Stimulated activated CD4-positive, alpha-beta T cell treated with anti-CD3 and anti-CD28 coated beads, TNF-alpha, amount 100 ng/mL, for 24 hours (primary cell): ENCODE results near the gene PRICKLE2.

ENCODE experiments used
- DNase-seq, 3 experiments: peaks; one replicate each; pipeline ENCODE4 v3.0.0-alpha.2; 2020; ENCODE audit warnings: low read depth in 3 of 3

Gene PRICKLE2

DNA sequence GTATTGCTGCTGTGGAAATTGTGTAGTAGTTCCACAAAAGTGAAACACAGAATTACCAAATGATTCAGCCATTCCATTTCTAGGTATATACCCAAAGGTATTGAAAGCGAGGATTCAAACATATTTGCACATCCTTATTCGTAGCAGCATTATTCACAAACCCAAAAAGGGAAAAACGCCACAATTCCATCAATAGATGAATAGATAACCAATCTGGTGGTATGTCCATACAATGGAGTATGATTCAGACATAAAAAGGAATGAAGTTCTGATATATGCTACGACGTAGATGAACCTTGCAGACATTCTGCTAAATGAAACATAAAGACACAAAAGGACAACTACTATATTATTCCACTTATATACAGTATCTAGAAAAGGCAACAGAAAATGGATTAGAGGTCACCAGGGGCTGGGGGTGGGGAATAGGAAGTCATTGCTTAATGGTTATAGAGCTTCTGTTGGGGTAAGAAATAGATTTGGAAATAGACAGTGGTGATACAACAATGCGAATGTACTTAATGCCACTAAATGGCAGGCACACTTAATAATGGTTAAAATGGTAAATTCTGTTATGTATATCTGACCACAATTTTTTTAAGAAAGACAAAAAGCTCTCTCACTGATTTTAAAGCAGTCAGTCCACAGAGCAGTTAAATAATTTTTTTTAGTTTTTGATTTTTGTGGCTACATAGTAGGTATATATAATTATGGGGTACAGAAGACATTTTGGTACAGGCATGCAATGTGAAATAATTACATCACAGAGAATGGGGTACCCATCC, 150.2 kb downstream of the PRICKLE2 start:
- DNase-seq = no peak

DNA sequence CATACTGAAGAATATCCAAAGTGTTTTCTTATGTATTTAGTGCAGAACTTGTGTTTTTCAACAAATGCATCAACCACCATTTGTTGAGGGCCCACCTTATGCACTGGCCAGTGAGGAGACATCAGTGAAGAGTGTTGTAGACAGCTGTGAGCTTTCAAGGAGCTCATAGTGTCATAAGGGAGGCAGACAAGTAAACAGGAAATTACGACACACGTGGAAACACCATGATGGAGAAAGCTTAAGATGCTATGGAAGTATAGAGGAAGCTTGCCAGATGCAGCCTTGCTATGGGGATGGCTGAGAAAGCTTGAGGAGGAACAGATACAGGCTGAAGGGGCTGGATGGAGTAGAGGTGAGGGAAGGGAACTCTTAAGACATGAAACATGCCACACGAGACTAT, 151.2 kb downstream of the PRICKLE2 start:
- no peak for DNase-seq

DNA sequence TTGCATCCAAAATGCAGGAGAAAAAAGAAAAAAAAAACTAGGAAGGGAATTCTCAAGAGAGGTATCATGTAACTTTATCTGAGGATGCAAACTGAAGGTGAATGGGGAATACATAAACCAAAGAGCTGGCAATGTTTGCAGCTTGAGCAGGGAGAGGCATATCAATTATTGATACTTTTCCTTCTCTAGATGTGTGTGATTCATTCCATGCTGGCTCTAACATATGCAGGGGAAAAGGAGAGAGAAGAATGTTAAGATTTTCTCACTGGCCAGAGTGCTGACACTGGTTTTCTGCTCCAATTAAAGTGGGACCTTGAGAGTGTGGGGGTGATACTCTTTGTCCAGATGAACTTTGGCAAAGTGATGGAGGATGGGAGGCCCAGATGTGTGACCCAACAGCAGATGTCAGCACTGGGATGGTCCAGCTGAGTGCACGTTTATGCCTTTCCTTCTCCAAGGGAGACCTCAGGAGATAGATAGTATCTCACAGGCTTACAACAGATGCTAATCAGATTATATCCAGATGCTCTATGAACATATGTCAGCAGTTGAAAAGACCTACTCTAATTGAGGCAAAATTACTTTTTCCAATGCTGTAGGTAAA, 152.0 kb downstream of the PRICKLE2 start:
- DNase-seq = no peak

DNA sequence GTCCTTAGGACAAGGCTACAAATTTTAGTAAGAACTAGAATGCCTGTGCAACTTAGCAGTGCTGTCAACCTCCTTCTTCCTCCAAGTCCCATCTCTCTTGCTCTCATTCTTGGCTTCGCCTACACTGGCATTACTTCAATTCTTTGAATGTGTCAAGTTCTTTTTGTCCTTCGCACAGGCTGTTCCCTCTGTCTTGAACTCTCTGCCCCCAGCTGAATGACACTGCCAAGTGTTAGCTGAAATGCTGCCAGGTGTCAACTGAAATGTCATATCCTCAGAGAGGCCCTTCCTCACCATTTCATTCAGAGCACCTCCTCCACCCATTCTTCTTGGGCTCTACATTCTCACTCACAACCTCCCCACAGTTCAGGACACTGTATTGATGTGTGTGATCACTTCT, 153.1 kb downstream of the PRICKLE2 start:
- DNase-seq = no peak

DNA sequence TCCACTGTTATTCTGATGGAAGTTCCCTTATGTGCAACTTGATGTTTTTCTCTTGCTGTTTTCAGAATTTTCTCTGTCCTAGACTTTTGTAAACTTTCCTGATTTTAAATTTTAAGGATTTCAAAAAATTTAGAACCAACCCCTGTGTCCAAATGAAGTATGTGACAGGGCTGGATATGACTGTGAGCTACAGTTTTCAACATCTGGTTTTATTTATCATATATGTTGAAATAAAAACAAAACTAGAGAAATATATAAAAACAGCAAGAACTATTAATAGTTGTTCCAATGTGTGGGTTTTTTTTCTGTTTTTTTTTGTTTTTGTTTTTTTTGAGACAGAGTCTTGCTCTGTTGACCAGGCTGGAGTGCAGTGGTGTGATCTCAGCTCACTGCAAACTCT, 154.6 kb downstream of the PRICKLE2 start:
- DNase-seq = no peak

DNA sequence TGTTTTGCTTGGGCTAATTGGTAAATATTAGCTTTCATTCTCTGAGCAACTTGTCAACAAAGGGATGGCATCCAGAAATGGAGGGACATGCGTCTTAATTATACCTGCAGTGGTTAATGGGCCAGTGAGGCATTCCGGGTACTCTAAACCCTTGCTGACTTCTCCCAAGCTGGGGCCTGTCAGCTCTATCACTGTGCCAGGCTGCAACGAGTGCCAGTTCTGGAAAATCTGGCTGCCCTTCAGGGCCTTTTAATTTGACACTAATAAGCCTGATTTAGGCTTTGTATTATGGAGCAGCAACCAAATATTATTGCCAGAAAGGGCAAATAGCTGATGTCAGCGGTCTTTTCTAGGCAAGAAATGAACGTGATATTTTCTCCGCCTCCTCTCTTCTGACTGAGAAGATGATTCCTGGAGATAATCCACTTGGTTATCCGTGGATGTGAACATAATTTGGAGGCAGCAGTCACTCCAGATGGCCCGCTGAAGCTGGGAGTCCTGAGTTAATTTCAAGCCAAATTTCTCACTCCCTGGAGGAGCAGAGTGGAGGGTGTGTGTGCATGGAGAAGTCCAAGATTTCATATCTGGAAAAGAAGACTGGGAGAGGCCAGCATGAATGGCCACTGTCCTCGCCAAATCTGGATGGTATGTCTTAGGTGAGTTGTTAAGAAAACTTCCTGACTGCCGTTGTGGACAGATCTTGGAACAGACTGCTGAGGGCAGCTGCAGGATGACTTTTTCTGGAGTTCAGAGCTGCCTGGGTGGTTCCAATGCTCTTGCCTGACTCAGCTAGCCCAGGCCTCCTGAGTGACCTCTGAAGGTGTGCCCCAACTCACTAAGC, 157.5 kb downstream of the PRICKLE2 start:
- DNase-seq = no peak

DNA sequence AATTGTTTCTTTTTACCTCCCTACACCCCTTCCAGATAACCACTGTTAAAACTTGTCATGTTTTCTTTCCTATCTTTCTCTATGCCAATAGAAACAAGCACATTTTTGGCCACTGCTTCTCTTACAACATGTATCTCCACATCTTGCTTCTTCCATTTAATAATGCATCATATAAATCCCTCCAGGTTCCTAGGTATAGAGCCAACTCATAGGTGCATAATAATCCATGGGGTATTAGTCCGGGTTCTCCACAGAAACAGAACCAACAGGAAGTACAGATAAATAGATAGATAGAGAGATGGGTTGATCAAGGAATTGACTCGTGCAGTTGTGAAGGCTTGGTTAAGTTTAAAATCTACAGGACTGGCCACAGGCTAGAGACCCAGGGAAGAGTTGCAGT, 160.5 kb downstream of the PRICKLE2 start:
- DNase-seq = no peak

DNA sequence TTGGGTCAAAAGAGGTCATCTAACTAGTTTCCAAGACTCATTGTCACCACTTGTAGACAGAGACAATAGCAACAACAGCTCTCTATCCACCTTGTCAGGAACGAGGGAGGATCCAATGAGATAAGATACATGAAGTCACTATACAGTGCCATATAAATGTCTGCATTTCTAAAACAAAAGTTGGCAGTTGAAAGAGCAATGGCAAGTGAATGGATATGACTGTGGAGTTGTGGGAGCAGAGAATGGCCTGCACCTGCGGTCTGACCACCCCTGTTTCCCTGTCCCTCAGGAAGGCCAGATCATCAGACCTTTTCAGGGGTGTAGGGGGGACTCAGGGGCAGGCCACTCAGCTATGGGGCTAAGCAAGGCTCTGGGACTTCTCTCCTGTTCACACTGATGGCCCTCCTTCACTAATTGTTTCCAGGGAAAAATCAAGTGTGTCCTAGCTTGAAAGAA, 161.3 kb downstream of the PRICKLE2 start:
- no peak for DNase-seq

DNA sequence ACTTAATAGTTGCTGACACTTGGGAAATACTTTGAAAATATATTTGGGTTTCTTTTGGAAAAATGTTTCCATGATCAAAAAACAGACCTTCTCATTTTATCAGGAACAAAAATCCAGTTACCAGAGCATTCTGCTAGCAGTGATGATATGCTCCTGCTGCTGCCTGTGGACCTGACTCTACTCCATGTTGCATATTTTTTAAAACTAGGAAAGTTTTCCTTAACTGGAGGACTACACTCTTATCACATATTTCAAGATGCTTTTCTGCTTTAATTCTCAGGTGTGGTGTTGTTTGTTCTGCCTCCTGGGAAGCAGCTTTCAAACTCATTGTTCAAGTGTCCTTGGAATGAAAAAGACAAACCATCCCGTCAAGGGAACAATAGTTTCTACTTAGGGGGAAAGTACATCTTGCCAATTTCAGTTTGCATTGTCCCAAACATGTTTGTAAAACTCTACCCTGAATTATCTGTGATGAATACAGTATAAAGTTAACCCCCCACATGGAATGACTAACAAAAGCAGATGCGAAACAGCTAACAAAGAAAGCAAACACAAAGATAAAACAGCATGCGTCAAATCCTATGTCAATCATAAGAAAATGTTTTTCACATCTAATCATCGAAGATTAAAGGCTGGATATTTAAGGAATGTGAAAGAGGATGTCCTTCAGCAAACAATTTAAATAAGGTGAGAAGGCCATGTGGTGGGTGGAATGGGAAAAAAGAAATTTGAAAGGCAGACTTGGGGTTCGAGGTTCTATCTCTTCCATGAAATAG, 161.9 kb downstream of the PRICKLE2 start:
- no peak for DNase-seq

DNA sequence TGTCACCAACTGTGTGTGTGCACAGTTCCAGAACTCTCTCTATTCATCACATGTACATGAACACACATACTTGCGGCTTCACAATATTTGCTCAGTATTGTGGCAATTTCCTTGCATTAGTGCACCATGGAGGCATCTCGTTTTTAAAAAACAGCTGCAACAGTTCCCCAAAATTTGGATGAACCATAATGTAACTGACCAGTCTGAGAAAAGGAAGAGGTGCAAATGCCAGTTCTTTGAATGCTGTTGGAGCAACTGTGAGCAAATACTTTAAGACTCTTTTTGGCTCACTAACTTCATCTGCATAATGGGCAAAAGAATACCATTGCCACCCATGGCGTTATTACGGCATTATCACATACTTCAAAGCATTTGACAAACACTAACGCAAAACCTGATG, 163.6 kb downstream of the PRICKLE2 start:
- DNase-seq = no peak

DNA sequence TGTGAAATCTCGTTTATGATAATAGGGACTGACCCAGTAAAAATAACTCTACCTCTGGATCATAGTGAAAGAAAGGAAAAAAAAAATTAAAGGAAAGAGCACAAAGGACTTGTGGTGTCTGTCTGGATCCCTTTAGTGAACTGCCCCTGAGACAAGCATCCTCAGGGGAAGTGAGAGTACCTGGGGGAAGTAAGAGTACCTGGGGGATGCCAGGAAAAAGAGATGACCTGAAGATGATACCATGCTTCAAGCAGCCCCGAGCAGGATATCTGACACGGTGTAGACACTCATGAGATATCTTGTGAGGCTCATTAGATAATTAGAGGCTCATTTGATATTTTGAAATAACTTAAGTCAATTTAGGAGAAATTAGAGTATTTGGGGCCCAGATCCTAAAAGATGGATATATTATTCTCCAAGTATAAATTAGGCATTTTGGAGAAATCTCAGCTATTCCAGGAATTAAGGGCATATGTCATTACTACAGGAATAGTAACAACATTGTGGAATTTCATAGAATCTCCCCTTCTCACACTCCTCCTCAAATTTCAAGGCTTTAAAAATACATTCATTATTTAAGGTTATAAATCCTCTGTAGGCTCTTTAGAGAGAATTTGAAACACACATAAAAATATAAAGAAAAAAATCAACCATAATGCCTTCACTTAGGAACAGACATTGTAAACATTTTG, 165.6 kb downstream of the PRICKLE2 start:
- no peak for DNase-seq

DNA sequence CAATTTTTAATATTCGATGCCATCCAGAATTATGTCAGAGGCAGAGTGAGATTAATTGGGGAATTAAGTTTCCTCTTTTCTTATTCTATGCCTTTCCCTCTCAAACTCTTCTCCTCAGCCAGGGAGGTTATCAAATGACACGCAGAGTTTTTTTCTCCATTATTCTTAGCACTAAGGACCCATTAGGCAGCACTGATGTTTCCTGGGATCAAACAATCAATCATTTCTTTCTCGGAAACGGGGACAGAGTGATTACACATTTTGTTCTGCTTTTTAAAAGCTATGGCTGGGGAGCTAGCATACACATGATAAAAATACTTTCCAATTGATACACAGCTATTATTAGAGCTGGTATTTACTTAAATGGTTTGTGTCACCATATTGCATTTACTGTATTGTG, 166.7 kb downstream of the PRICKLE2 start:
- no peak for DNase-seq

DNA sequence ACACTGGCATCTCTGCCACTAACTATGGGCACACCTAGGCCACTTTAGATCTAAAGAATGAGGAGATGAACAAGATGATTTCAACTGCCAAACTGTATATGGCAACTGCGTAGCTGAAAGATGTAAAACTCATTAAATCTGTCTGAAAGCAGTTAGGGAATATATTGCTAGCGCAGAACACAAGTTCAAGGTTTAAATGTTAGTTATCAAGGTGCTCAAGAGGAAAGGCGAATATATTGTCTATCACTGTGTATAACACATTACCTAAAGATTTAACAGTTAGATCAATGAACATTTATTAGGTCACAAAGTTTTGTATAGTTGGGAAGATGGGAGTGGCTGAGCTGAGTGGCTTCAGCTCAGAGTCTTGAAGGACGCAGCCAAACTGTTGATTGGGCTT, 168.0 kb downstream of the PRICKLE2 start:
- no peak for DNase-seq

DNA sequence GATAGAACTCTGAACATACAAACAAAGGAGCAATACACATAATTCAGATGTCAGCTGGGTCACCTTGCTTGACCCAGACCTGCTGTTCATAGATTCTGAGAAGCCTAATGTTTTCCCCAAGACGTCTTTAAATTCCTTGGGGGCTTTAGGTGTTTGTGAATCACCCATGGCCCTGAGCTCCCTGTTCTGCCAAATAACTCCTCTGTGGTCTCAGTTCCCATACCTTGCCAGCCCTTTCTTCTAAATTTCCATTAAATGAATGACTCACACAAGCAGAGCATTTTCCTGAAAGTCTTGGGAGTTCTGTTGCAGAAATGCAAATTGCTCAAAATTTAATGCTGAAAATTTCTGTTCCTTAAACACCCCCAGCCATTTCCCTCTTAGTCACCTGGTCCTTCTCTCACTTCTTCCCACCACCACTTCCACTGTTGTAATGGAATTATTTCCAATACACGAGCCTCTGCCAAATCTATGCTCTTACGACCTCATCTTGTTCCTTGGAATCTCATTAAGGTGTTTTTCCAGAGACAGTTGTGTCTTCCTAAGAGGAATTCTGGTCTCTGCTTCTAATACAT, 168.6 kb downstream of the PRICKLE2 start:
- no peak for DNase-seq

DNA sequence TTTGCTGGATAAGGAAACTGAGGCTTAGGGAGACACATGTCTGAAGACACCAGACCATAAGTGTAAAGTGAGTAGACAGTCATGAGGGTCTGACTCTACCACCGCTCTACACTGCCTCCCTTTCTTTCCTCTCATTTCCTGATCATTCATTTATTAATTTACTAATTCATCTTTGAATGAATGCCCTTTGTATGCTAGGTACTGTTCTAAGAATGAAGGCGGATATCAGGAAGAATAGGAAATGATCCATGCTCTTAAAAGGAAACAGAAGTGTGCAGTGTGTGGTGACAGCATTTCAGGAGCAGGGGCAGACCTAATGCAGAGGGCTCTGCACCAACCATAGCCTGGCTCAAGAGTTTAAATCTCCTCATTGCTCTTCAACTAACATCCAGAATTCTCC, 170.2 kb downstream of the PRICKLE2 start:
- DNase-seq = no peak

DNA sequence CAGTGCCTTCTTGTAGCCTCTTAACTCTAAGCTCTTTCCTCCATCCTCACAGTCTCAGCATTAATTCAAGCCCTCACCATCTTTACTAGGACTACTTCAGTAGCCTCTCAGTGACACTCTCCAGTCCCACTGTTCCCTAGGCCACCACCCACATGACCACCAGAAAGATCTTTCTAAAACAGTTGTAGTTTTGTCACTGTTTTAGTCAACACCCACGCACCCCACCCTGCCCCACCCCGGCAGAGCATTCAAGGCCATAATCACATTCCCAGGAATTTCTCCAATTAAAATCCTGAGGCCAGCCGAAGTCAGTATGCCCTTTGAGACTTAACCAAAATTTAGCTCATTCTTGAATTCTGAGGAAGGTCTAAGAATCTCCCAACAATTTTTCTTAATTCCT, 170.8 kb downstream of the PRICKLE2 start:
- no peak for DNase-seq

DNA sequence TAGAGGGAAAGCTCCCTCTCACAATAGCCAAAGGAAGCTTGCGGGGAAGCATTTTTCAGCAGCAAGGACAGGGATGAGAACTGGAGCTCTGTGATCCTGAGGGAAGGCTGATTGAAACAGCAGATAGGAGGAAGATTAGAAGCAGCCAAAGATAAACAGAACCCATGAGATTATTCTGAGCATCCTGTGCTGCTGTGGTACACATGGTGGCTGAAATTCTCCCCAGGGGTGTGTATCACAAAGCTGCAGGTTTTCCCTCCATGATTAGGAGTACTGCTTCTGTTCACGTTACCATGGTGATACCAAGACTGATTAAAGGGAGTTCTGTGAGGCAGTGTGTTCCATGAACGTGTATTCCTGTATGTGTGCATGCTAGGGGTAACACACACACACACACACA, 171.7 kb downstream of the PRICKLE2 start:
- no peak for DNase-seq

DNA sequence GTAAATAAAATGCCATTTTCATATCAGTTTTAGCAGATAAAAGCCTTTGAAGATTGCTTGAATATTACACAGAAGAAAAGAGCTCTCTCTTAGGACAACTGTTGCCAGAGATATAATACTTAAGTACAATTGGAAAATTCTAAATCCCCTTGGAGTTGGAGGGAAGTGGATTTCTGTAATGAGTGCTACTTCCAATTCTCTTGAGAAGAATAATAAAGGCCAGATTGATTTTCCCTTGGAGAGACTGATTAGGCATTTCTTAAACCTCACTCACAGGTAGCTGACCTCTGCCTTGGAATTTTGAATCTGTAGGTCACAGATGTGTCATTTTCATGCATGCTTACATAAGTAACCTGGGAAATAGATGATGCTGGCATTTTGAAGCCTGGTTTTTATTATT, 172.1 kb downstream of the PRICKLE2 start:
- no peak for DNase-seq

DNA sequence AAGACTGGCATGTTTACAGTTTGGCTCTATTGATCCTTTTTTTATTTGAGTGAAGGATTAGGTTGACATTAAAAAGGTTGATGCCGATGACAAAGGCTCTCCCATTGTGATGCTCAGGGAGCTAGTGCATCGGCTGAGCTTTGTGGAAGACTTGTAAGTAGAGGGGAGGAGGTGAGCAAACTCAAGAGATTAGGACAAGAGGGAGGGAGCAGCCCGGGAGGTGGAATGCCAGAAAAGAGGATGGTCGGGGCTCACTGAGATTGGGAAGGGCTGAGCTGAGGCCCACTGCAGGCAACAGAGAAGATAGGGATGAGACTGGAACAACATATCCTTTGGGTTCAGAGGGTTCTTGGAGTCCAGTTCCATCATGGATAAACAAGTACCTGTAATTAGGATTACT, 175.4 kb downstream of the PRICKLE2 start:
- no peak for DNase-seq

DNA sequence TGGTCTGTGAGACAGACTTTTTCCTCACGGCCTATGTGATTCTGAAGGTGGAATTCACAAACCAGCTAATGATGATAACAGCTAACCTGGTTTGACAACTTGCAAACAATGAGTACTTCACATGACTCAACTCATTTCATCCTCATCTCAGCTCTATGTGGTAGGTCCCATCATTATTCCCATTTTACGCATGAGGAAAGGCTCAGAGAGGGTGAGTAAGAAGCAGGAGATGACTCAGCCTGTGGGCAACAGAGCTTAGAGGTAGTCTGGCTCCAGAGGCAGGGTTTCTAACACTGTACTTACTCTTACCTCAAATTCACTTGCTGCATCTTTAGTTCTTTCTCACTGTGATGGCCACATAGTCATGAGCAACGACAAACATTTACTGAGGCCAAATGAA, 176.1 kb downstream of the PRICKLE2 start:
- no peak for DNase-seq

DNA sequence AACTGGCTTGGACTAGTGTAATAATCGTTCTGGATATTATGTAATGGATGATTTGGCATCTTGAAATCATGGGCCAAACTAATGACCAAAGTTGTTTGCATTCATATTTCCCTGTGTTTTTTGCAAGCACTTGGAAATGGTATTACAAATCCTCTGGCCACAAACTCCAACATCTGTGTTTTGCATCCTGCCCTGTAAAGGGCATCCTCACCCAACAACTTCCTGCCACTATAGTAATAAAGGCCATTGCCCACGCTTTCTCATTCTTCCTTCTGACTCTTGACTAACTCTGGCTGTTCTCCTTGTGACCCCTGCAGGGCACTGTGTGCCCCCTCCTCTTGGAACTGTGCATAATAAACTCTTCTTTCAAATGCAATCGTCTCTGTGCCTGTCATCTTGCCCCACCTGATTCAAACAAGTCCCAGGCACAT, 176.6 kb downstream of the PRICKLE2 start:
- no peak for DNase-seq
